ENCODE data around the gene GINS3. TPM values are rescaled to one million over a fixed set of nuclear protein-coding genes. Genes with fewer than 3 reads are reported as not detected.

Gene GINS3
- total RNA-seq, 2 donors from 2014 or later = 2.6 to 3.6 TPM

GRCh38 chr16:58365623-58366022, 26.6 kb upstream of the GINS3 start:
- intact Hi-C loops (cut with DNase I) = no loop called here
- DNase-seq (no peak), ATAC-seq (no peak)
- H3K4me3 ChIP-seq = no peak overlapping the region
- WGBS, 2 donors = 43 to 53% methylated on average over 2 of the region's 2 CpGs
- H3K9me3 ChIP-seq = no peaks in the 10 kb centered on the region
- H3K36me3 ChIP-seq (replicated peaks in 1 of 2; ENCODE audit: insufficient read depth in 1 of 2, low read depth in 2 of 2) = no peaks in the 10 kb centered on the region
- no peaks in the 10 kb centered on the region for H3K4me1 ChIP-seq
- H3K27ac ChIP-seq = no peak overlapping the region
- H3K27me3 ChIP-seq = no peaks in the 10 kb centered on the region
- TF ChIP-seq POLR2A (IDR thresholded peaks at IDR 0.05) (no peak), CTCF (IDR thresholded peaks at IDR 0.05) (no peak)

- no peak for DNase-seq
- no peak overlapping the region for H3K27ac ChIP-seq
- intact Hi-C loops (cut with DNase I) = no loop called here
- ATAC-seq = no peak
- H3K9me3 ChIP-seq = no peaks in the 10 kb centered on the region
- H3K27me3 ChIP-seq = no peaks in the 10 kb centered on the region
- H3K4me1 ChIP-seq = no peaks in the 10 kb centered on the region
- H3K4me3 ChIP-seq = no peak overlapping the region
- TF ChIP-seq POLR2A (IDR thresholded peaks at IDR 0.05) (no peak), CTCF (IDR thresholded peaks at IDR 0.05) (no peak)
- no peaks in the 10 kb centered on the region for H3K36me3 ChIP-seq (replicated peaks in 1 of 2; ENCODE audit: insufficient read depth in 1 of 2, low read depth in 2 of 2)
- 49 to 57% methylated on average over 5 of the region's 5 CpGs for WGBS, 2 donors
Measured at GRCh38 chr16:58366247-58367031, 25.8 kb upstream of the GINS3 start.

- Histone ChIP-seq H3K27ac (no peak overlapping the region), H3K9me3 (no peaks in the 10 kb centered on the region), H3K4me3 (no peak overlapping the region), H3K27me3 (no peaks in the 10 kb centered on the region), H3K4me1 (no peaks in the 10 kb centered on the region), H3K36me3 (replicated peaks in 1 of 2; ENCODE audit: insufficient read depth in 1 of 2, low read depth in 2 of 2) (no peaks in the 10 kb centered on the region)
- TF ChIP-seq POLR2A (IDR thresholded peaks at IDR 0.05) (no peak), CTCF (IDR thresholded peaks at IDR 0.05) (no peak)
- intact Hi-C loops (cut with DNase I) = no loop called here
- WGBS, 2 donors = 73 to 74% methylated on average over 2 of the region's 2 CpGs
- no peak for ATAC-seq
- no peak for DNase-seq
Measured at GRCh38 chr16:58367252-58367651, 25.0 kb upstream of the GINS3 start.

- DNase-seq = no peak
- Histone ChIP-seq H3K4me1 (no peaks in the 10 kb centered on the region), H3K27ac (no peak overlapping the region), H3K36me3 (replicated peaks in 1 of 2; ENCODE audit: insufficient read depth in 1 of 2, low read depth in 2 of 2) (no peaks in the 10 kb centered on the region), H3K9me3 (no peaks in the 10 kb centered on the region), H3K4me3 (no peak overlapping the region), H3K27me3 (no peaks in the 10 kb centered on the region)
- intact Hi-C loops (cut with DNase I) = no loop called here
- ATAC-seq = no peak
- 73 to 83% methylated on average over 2 of the region's 2 CpGs for WGBS, 2 donors
- no peak for TF ChIP-seq POLR2A (IDR thresholded peaks at IDR 0.05)
- TF ChIP-seq CTCF (IDR thresholded peaks at IDR 0.05) = no peak
Measured at GRCh38 chr16:58371841-58372240, 20.4 kb upstream of the GINS3 start.

GRCh38 chr16:58375386-58375785, 16.9 kb upstream of the GINS3 start:
- Histone ChIP-seq H3K27ac (no peak overlapping the region), H3K4me1 (no peaks in the 10 kb centered on the region), H3K9me3 (no peaks in the 10 kb centered on the region), H3K36me3 (replicated peaks in 1 of 2; ENCODE audit: insufficient read depth in 1 of 2, low read depth in 2 of 2) (no peaks in the 10 kb centered on the region), H3K27me3 (no peaks in the 10 kb centered on the region), H3K4me3 (no peak overlapping the region)
- intact Hi-C loops (cut with DNase I) = no loop called here
- no peak for TF ChIP-seq POLR2A (IDR thresholded peaks at IDR 0.05)
- no peak for TF ChIP-seq CTCF (IDR thresholded peaks at IDR 0.05)
- ATAC-seq = no peak
- no peak for DNase-seq
